Neural progenitor cell (in vitro differentiated cells): Measurements from ENCODE around the gene FAM174B. TPM values are rescaled to one million over a fixed set of nuclear protein-coding genes. Genes with fewer than 3 reads are reported as not detected.
A peak's percentile ranks its signal among the peaks of the same experiment; 100 is the strongest.

Experiments used
- DNase-seq: peaks from one replicate; pipeline ENCODE4 v3.0.0-alpha.2; 2016; ENCODE audit warnings: low spot score
- H2AFZ ChIP-seq: fragments of 200-600 bp; sonication (generic); replicated peaks from 2 replicates; pipeline ENCODE4 v1.6.1; 2016; ENCODE audit warnings: antibody characterized with exemption
- H3F3A ChIP-seq: fragments of 200-600 bp; sonication (generic); 2 replicates; pipeline ENCODE4 v1.6.1; 2016; ENCODE audit warnings: antibody characterized with exemption, low read depth
- H3K27ac ChIP-seq: fragments of 200-600 bp; sonication (generic); 2 replicates; pipeline ENCODE4 v1.5.1; 2016; ENCODE audit warnings: mild to moderate bottlenecking
- H3K27me3 ChIP-seq: fragments of 200-600 bp; sonication (generic); 2 replicates; pipeline ENCODE4 v1.6.1; 2016; ENCODE audit warnings: mild to moderate bottlenecking, moderate library complexity
- H3K36me3 ChIP-seq: fragments of 200-600 bp; sonication (generic); 2 replicates; pipeline ENCODE4 v1.5.1; 2016
- H3K4me1 ChIP-seq: fragments of 200-600 bp; sonication (generic); 2 replicates; pipeline ENCODE4 v1.6.1; 2016; ENCODE audit warnings: mixed run types
- H3K4me2 ChIP-seq: fragments of 200-600 bp; sonication (generic); 2 replicates; pipeline ENCODE4 v1.6.1; 2016
- H3K4me3 ChIP-seq: fragments of 200-600 bp; sonication (generic); 2 replicates; pipeline ENCODE4 v1.5.1; 2016
- H3K79me2 ChIP-seq: fragments of 200-600 bp; sonication (generic); 2 replicates; pipeline ENCODE4 v1.6.1; 2016; ENCODE audit warnings: low read depth
- H3K9ac ChIP-seq: fragments of 200-600 bp; sonication (generic); 2 replicates; pipeline ENCODE4 v1.6.1; 2016
- H3K9me3 ChIP-seq: fragments of 200-600 bp; sonication (generic); 2 replicates; pipeline ENCODE4 v1.5.1; 2016; ENCODE audit warnings: low read depth
- H4K20me1 ChIP-seq: fragments of 200-600 bp; sonication (generic); 2 replicates; pipeline ENCODE4 v1.6.1; 2016; ENCODE audit warnings: low read depth
- H3K27ac Mint-ChIP-seq: 3 replicates; pipeline ENCODE4 v1.8.0; 2021; ENCODE audit warnings: mixed read lengths
- H3K27me3 Mint-ChIP-seq: 2 replicates; pipeline ENCODE4 v1.8.0; 2022; ENCODE audit warnings: low read depth, mild to moderate bottlenecking, inconsistent platforms, moderate library complexity, mixed read lengths; ENCODE audit not compliant: insufficient read depth
- H3K36me3 Mint-ChIP-seq: 3 replicates; pipeline ENCODE4 v1.8.0; 2021; ENCODE audit warnings: mixed read lengths
- H3K4me1 Mint-ChIP-seq: 3 replicates; pipeline ENCODE4 v1.8.0; 2021; ENCODE audit warnings: mixed read lengths
- H3K4me3 Mint-ChIP-seq: 3 replicates; pipeline ENCODE4 v1.8.0; 2021; ENCODE audit warnings: mild to moderate bottlenecking, moderate library complexity, mixed read lengths
- H3K9me3 Mint-ChIP-seq: 3 replicates; pipeline ENCODE4 v1.8.0; 2020; ENCODE audit warnings: mixed read lengths
- EZH2 ChIP-seq: fragments of 200-600 bp; sonication (generic); IDR thresholded peaks from 2 replicates; pipeline ENCODE4 v1.6.1; 2017; ENCODE audit warnings: antibody characterized with exemption, mild to moderate bottlenecking, moderate library complexity
- EZH2phosphoT487 ChIP-seq: fragments of 200-600 bp; sonication (generic); IDR thresholded peaks from 2 replicates; pipeline ENCODE4 v1.6.1; 2017; ENCODE audit warnings: antibody characterized with exemption
- total RNA-seq: library from RNA; depleted of rRNA; stranded (reverse); fragments of >200 nt; gene quantifications from 2 replicates; pipeline ENCODE4 v1.2.3, GENCODE V29; 2015; ENCODE audit warnings: low replicate concordance
- TF ChIP-seq, protein P1 (sequence below): fragments of 200-600 bp; sonication (generic); IDR thresholded peaks from 2 replicates; pipeline ENCODE4 v1.5.1; 2017; ENCODE audit warnings: antibody characterized with exemption, mild to moderate bottlenecking

FAM174B gene
- total RNA-seq, 1 donor from 2014 or later, result 8.6 TPM

DNA sequence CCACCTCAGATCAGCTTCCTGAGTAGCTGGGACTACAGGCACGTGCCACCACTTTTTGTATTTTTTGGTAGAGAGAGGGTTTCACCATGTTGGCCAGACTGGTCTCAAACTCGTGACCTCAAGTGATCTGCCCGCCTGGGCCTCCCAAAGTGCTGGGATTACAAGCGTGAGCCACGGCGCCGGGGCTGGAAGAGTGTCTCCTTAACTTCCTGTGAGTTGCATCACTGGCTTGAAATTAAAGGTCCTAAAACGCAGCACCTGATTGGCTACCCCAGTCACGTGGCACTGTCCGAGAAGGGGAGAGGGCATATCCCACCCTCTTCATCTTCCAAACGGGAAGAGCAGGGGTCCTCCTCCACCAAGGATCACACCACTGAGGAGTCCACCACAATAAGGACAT, 5.5 kb upstream of the FAM174B start:
- Mint-ChIP-seq H3K9me3 (no peaks in the 10 kb centered on the region), H3K27ac (no peak overlapping the region), H3K27me3 (peaks cover 8% of the 10 kb centered on the region), H3K36me3 (no peaks in the 10 kb centered on the region), H3K4me3 (no peak overlapping the region), H3K4me1 (peaks cover 15% of the 10 kb centered on the region)
- Histone ChIP-seq H3K9ac (no peak overlapping the region), H4K20me1 (no peaks in the 10 kb centered on the region), H3K79me2 (no peaks in the 10 kb centered on the region), H3K9me3 (no peaks in the 10 kb centered on the region), H3K4me1 (peaks cover 20% of the 10 kb centered on the region), H3K27me3 (no peaks in the 10 kb centered on the region), H3K27ac (no peak overlapping the region), H2AFZ (no peak overlapping the region), H3K36me3 (no peaks in the 10 kb centered on the region), H3F3A (peaks cover 12% of the 10 kb centered on the region), H3K4me3 (no peak overlapping the region), H3K4me2 (no peak overlapping the region)
- no peak for TF ChIP-seq EZH2
- TF ChIP-seq, protein P1, sequence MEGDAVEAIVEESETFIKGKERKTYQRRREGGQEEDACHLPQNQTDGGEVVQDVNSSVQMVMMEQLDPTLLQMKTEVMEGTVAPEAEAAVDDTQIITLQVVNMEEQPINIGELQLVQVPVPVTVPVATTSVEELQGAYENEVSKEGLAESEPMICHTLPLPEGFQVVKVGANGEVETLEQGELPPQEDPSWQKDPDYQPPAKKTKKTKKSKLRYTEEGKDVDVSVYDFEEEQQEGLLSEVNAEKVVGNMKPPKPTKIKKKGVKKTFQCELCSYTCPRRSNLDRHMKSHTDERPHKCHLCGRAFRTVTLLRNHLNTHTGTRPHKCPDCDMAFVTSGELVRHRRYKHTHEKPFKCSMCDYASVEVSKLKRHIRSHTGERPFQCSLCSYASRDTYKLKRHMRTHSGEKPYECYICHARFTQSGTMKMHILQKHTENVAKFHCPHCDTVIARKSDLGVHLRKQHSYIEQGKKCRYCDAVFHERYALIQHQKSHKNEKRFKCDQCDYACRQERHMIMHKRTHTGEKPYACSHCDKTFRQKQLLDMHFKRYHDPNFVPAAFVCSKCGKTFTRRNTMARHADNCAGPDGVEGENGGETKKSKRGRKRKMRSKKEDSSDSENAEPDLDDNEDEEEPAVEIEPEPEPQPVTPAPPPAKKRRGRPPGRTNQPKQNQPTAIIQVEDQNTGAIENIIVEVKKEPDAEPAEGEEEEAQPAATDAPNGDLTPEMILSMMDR, result no peak
- TF ChIP-seq EZH2phosphoT487, result no peak
- DNase-seq, result no peak

DNA sequence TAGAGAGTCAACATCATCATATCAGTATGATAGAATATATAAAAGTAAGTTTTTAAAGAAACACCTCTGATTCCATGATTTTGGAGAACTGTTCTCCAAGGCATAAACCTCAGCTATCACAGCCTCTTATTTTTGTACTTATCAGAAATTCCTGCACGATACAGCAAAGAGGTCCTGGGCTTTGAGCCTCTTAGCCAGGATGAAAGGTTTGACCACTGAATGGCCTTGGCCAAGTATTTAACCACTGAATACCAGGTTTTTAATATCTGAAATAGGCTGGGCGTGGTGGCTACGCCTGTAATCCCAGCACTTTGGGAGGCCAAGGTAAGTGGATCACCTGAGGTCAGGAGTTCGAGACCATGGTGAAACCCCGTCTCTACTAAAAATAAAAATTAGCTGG, 1.9 kb upstream of the FAM174B start:
- H3K27ac Mint-ChIP-seq, result no peak overlapping the region
- H3K36me3 Mint-ChIP-seq, result no peaks in the 10 kb centered on the region

DNA sequence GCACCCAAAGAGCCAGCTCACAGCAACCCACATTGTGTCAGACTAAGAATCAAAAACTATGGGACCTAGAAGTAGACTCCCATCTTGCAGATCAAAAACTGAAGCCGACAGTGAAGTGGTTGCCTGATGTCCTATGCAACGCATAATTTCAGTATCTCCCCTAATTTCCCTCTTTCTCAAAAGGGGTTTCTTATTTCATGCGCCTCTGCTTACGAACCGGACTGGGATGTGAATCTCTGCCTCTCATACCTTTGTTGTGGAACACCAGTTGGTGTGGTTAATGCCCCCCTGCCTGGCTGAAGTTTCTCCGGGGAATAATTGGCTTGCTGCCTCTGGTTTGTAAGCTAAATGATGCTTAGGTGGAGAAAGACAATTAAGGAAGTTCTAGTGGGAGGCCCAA, 514 bp upstream of the FAM174B start:
- Histone ChIP-seq H3K27ac (no peak overlapping the region), H3K9ac (no peak overlapping the region), H3K27me3 (no peaks in the 10 kb centered on the region), H3F3A (peaks cover 25% of the 10 kb centered on the region), H3K4me1 (peaks cover 20% of the 10 kb centered on the region), H3K4me2 (peak overlapping the region; percentile 82), H4K20me1 (no peaks in the 10 kb centered on the region), H2AFZ (peak overlapping the region; percentile 78), H3K4me3 (peak overlapping the region; percentile 66), H3K79me2 (peaks cover 40% of the 10 kb centered on the region), H3K36me3 (no peaks in the 10 kb centered on the region), H3K9me3 (no peaks in the 10 kb centered on the region)
- Mint-ChIP-seq H3K9me3 (no peaks in the 10 kb centered on the region), H3K27me3 (peaks cover 14% of the 10 kb centered on the region), H3K36me3 (no peaks in the 10 kb centered on the region), H3K4me1 (peaks cover 27% of the 10 kb centered on the region), H3K4me3 (peak overlapping the region; percentile 84), H3K27ac (no peak overlapping the region)
- TF ChIP-seq EZH2phosphoT487 (no peak), EZH2 (no peak)
- TF ChIP-seq, protein P1, result no peak
- DNase-seq, result peak; percentile 60

More for the DNA sequence above, 1.9 kb upstream of the FAM174B start:
- Mint-ChIP-seq H3K4me1 (peaks cover 22% of the 10 kb centered on the region), H3K4me3 (no peak overlapping the region), H3K9me3 (no peaks in the 10 kb centered on the region), H3K27me3 (peaks cover 14% of the 10 kb centered on the region)
- no peaks in the 10 kb centered on the region for H3K9me3 ChIP-seq
- H2AFZ ChIP-seq, result no peak overlapping the region
- H3K27ac ChIP-seq, result no peak overlapping the region
- DNase-seq, result no peak
- no peaks in the 10 kb centered on the region for H3K36me3 ChIP-seq
- TF ChIP-seq, protein P1, result no peak
- TF ChIP-seq EZH2 (no peak), EZH2phosphoT487 (no peak)
- H3K9ac ChIP-seq, result no peak overlapping the region
- H3K4me3 ChIP-seq, result no peak overlapping the region
- no peak overlapping the region for H3K4me2 ChIP-seq
- peaks cover 26% of the 10 kb centered on the region for H3K79me2 ChIP-seq
- peaks cover 25% of the 10 kb centered on the region for H3F3A ChIP-seq
- peaks cover 20% of the 10 kb centered on the region for H3K4me1 ChIP-seq
- no peaks in the 10 kb centered on the region for H4K20me1 ChIP-seq
- no peaks in the 10 kb centered on the region for H3K27me3 ChIP-seq
